GM10266 (cell line): ENCODE results near the gene LRRC75A.

Experiments used
- DNase-seq: peaks from one replicate; pipeline ENCODE4 v3.0.0; 2012; ENCODE audit errors: extremely low spot score
- TF ChIP-seq, protein P1 (sequence below): IDR thresholded peaks from 2 replicates; pipeline ENCODE4 v1.5.1; 2012; ENCODE audit warnings: mild to moderate bottlenecking, low read depth; ENCODE audit not compliant: control insufficient read depth, insufficient read depth; ENCODE audit errors: missing control alignments

LRRC75A gene

DNA sequence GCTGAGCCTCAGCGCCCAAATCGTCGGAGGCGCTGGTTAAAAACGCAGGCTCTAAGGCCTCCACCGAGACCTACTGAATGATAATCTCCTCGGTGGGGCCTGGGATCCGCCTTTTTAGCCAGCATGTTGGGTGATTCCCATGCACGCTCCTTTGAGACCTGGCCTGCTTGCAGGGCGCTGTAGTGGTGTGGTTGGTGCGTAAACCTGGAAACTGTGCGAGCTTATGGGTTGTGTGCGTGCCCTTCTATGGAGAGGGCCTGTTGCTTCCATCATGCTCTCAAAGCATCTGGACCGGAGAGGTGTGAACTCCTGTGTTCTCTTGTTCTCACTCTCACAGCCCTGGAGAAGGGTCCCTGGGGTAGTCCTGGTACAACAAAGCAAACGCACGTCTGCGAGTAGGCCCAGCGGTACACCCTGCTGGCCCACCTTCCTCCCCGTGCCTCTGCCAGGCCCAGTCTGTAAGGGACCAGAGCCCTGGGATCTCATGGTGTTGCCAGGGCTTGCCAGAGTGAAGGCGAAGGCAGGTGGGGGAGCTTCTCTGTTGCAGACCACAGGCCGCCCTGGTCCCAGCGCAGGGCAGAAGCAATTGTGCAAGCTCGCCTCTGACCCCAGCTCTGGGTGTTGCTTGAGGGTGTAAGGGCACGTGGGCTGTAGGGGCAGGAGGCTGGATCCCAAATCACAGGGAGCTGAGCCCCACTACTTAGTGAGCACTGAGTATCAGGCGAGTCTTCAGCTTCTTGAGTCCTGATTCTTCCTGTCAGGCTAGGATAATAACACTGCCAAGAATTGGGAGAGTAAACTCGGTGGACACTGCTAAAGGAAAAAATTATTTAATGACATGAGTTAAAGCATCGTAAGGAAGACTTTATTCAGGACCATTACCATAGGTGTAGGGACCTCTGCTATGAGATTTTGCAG, 879 bp upstream of the LRRC75A start:
- TF ChIP-seq, protein P1, sequence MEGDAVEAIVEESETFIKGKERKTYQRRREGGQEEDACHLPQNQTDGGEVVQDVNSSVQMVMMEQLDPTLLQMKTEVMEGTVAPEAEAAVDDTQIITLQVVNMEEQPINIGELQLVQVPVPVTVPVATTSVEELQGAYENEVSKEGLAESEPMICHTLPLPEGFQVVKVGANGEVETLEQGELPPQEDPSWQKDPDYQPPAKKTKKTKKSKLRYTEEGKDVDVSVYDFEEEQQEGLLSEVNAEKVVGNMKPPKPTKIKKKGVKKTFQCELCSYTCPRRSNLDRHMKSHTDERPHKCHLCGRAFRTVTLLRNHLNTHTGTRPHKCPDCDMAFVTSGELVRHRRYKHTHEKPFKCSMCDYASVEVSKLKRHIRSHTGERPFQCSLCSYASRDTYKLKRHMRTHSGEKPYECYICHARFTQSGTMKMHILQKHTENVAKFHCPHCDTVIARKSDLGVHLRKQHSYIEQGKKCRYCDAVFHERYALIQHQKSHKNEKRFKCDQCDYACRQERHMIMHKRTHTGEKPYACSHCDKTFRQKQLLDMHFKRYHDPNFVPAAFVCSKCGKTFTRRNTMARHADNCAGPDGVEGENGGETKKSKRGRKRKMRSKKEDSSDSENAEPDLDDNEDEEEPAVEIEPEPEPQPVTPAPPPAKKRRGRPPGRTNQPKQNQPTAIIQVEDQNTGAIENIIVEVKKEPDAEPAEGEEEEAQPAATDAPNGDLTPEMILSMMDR: no peak
- DNase-seq: no peak

GRCh38 chr17:16491131-16491702, 776 bp downstream of the LRRC75A start:
- TF ChIP-seq, protein P1: no peak
- no peak for DNase-seq

GRCh38 chr17:16489431-16489830, 2.6 kb downstream of the LRRC75A start:
- TF ChIP-seq, protein P1: no peak
- DNase-seq: no peak

DNA sequence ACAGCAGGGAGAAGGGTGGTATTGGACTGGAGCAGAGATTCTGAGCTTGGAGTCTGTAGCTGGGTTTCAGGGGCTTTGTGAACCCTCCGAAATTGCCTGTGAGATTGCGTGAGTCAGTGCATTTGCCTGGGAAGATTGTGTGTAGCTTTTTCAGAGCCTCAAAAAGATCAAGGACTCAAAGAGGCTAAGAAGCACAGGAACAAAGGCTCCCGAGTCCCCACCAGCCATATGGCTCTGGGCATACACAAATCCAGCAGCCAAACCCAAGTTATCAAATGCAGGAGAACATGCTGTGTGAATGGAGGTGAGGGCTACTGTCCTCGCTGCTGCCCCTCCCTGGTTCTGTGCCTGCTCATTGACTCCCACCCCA, 3.0 kb downstream of the LRRC75A start:
- TF ChIP-seq, protein P1: no peak
- no peak for DNase-seq

GRCh38 chr17:16488186-16488967, 3.6 kb downstream of the LRRC75A start:
- no peak for DNase-seq
- TF ChIP-seq, protein P1: no peak

DNA sequence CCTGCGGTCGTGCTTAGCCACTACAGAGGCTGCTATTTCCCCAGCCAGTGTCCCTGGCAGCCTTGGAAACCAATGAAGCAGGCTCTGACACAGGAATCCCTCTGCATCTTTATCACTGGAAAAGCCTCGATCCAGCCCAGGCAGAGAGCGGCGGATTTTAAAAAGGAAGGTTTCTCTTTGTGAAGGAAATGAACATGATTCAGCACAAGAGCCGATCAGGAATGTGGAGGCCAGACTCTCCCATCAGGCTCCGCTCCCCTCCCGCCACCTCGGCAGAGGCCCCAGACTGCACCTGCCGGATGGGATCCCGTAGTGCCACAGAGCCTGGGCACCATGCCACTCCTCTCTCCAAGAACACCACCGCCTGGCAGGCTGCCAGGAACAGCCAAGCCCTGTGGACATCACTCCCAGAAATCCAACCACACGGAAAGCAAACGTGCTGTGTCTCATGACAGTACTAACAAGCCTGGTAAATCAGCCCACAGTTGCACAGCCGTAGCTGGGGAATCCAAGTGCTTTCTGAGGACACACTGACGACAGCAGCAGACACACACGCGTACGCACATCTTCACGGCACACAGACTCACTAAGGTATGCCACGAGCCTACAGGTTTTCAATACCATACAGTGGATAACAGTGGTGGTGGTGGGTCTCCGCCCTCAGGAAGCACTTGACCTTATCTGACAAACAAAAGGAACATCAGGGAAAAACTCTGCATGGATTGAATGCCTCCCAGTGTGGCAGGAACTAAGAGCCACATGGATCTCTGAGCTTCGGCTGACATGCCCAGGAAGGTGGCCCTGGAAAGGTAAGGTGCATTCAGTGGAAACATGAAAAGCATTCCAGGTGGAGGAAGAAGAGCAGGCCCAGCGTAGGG, 5.4 kb downstream of the LRRC75A start:
- DNase-seq: no peak
- TF ChIP-seq, protein P1: no peak
